Measurements from ENCODE around the gene PRPH. TPM values are rescaled to one million over a fixed set of nuclear protein-coding genes. Genes with fewer than 3 reads are reported as not detected.

PRPH gene
- total RNA-seq, 1 donor from 2014 or later = not detected

GRCh38 chr12:49345051-49345824 lies 50.3 kb downstream of the PRPH start:
- DNase-seq (ENCODE audit: low spot score) (peak; percentile 61), ATAC-seq (peak; percentile 15)

GRCh38 chr12:49345825-49346658 lies 51.1 kb downstream of the PRPH start:
- no peak for ATAC-seq
- DNase-seq (ENCODE audit: low spot score) = no peak

- peak; percentile 54 for DNase-seq (ENCODE audit: low spot score)
- peak; percentile 15 for ATAC-seq
Observed at GRCh38 chr12:49346659-49347310, 51.8 kb downstream of the PRPH start, which contains the start of gene DNAJC22. TSS of gene DNAJC22 (plus strand) at chr12:49346888. CDS start at chr12:49348873, 1,985 bp downstream.

- peak; percentile 90 for ATAC-seq
- DNase-seq (ENCODE audit: low spot score) = peak; percentile 99
Observed at GRCh38 chr12:49347311-49348193, 52.6 kb downstream of the PRPH start.

Other genes with a start within 250 kb of the PRPH start
- 44.8 TPM for gene KMT2D, start 234.4 kb upstream of the PRPH start, total RNA-seq
- gene RHEBL1, start 225.2 kb upstream of the PRPH start, total RNA-seq = 0.18 TPM
- gene DHH, start 200.3 kb upstream of the PRPH start, total RNA-seq = not detected
- 17.7 TPM for gene LMBR1L, start 184.3 kb upstream of the PRPH start, total RNA-seq
- gene TUBA1B, start 163.8 kb upstream of the PRPH start, total RNA-seq = 144 TPM
- 4.8 TPM for gene TUBA1A, start 106.1 kb upstream of the PRPH start, total RNA-seq
- 54.9 TPM for gene TUBA1C, start 30.1 kb upstream of the PRPH start, total RNA-seq
- 0.48 TPM for gene TROAP, start 28.1 kb downstream of the PRPH start, total RNA-seq
- not detected for gene C1QL4, start 42.0 kb downstream of the PRPH start, total RNA-seq
- 42.3 TPM for gene DNAJC22, start 51.7 kb downstream of the PRPH start, total RNA-seq
- 5.9 TPM for gene SPATS2, start 72.3 kb downstream of the PRPH start, total RNA-seq
- gene KCNH3, start 243.9 kb downstream of the PRPH start, total RNA-seq = 0.13 TPM

All from left lobe of liver (tissue), 2 donors.